A375 (cell line): Measurements from ENCODE around the gene RPH3AL. TPM values are rescaled to one million over a fixed set of nuclear protein-coding genes. Genes with fewer than 3 reads are reported as not detected.

Source experiments
- total RNA-seq: library from RNA; depleted of rRNA; stranded (reverse); fragments of >200 nt; shearing (Covaris generic); gene quantifications from 2 replicates; pipeline ENCODE4 v1.2.3, GENCODE V29; 2014; rRNA removed

Gene RPH3AL, protein sequence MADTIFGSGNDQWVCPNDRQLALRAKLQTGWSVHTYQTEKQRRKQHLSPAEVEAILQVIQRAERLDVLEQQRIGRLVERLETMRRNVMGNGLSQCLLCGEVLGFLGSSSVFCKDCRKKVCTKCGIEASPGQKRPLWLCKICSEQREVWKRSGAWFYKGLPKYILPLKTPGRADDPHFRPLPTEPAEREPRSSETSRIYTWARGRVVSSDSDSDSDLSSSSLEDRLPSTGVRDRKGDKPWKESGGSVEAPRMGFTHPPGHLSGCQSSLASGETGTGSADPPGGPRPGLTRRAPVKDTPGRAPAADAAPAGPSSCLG
- total RNA-seq: 3.8 and 4.8 TPM in 2 replicates

DNA sequence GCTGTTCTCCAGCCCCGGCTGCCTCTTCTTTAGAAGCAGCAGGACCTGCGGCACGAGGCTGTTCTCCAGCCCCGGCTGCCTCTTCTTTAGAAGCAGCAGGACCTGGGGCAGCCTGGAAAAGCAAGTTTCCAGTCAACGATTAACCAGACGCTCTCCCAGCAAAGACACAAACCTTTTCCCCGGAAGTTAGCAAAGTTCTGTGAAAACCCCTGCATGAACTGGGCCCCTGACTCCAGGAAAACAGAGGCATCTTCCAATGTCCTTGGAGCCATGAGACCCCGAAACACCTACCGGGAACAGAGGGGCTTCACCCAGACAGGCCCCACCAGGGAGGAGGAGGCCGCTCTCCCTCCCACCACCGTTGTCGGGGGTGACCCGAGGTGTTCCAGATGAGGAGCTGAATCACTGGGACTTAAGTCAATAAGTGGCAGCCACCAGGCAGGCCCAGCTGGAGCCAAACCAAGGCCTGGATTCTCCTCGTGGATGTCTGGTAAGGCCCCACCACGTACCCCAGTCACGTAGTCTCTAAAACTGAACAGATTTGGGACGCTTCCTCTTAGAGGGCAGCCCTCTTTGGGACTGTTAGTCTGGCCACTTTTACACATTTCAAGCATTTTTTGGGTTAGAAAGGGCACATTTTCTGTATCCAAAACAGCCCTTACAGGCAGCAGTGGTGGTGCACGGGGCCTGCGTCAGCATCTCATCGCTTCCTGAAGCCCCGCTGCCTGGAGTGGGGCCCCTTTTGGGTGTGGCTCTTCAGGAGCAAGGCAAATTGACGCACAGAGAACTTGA lies at the start of gene RPH3AL:
TSS of gene RPH3AL (minus strand) at position 387 of the 792 bp plus-strand sequence. CDS start 25,264 bp downstream, outside the sequence.

DNA sequence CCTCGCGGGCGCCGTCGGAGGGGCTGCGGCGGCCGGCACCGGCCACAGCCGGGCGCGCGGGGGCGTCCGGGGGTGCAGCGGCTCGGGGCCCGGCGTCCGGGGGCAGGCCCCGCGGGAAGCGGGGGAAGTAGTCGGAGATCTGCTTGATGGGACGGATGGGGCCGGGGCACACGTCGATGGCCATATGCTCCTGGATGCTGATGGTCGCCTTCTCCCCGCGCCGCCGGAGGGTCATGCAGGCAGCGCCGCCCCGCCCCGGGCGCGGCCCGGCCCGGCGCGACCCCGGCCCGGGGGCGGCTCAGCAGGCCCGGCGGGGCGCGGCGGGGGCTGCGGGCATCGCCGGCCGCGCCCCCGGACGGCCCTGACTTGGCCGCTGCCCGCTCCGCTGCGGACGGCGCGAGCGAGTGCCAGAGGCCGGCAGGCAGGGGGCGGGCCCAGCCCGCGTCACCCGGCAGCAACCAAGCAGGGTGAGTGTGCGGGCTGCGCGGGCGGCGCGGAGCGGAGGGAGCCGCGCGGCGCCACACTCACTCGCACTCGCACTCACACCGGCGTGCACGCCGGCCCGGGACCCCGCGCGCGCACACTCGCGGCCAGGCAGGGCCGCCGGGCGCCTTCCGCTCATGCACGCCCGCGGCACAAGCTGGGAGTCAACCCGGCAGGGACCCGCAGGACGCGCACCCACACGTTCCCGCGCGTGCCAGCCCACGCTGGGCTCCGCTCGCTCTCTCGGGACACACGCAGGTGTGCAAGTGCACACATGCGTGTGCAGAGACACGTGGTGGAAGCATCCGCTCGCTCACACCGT lies 171.2 kb downstream of the RPH3AL start, which contains the start of gene DOC2B:
TSS of gene DOC2B (minus strand) at position 406 of the 805 bp plus-strand sequence. CDS start at position 235, 171 bp downstream.

Other genes with a start within 250 kb of the RPH3AL start
- not detected in 2 replicates for gene SCGB1C2, start 215.2 kb downstream of the RPH3AL start, total RNA-seq
- gene DOC2B, start 171.2 kb downstream of the RPH3AL start, total RNA-seq: 0.03 TPM in 1 of 2 replicates, not detected in the other
- gene RFLNB, start 93.1 kb upstream of the RPH3AL start, total RNA-seq: 6.0 and 6.1 TPM in 2 replicates